HG03442 (cell line): Measurements from ENCODE around the gene MAP1B.
"Not testable (repeated sequence)": the region's sequence is repeated elsewhere in the genome, so short reads cannot be mapped to it uniquely, and the experiment has no call there.

ENCODE experiments used
- ATAC-seq: cut with Tn5 transposase; IDR thresholded peaks from one replicate; pipeline ENCODE4 v1.9.1; 2021; ENCODE audit warnings: mild to moderate bottlenecking, moderate library complexity; ENCODE audit not compliant: unreplicated experiment

MAP1B gene

GRCh38 chr5:72107131-72107900, at the start of gene MAP1B:
Gene MAP1B (plus strand): TSS chr5:72107475. CDS start chr5:72107532, 57 bp downstream.
- ATAC-seq = peak; percentile 22

DNA sequence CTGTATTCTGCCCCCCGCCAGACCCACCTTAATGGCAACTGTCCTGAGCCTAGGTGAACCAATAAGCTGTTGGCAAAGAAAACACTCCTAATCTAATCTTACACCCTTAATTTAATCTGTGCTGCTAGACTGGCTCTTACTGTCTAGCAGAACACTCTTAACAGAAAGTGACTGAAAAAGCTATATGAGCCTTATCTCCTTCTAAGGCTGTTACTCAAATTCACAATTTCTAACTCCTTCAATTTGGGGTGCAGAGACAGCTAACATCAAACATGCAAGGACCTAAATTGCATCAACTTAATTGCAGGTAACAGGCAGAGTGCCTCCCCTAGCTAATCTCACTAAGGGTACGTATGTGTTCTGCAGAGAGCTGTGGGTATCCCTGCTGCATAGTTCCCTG, 49.5 kb upstream of the MAP1B start:
- no peak for ATAC-seq

- ATAC-seq = no peak
Observed at GRCh38 chr5:72063219-72063819, 44.0 kb upstream of the MAP1B start.

- ATAC-seq = no peak
Observed at GRCh38 chr5:72064801-72065570, 42.3 kb upstream of the MAP1B start.

DNA sequence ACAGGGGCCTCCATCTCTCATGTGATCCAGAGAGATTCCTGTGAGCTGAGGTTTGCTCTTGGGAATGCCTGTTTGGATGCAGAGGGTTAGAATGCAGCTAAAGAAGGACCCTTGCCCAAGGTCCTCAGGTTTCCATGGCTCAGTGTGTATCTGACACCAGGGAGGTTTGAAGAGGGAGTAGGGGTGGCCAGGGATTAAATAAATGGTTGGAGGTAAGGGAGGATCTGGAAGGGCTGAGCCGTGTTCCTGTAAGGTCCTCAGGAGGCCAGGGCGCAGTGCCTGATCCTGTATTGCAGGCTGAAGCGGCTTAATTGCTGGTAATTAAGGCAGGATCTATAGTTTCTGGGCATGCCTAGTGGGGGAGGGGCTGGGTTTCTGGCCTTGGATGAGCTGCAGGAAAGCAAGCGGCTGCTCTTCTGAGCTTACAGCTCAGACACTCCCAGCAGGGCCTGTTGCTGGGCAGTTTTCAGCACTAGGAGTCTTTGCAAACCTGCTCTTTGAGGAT, 41.5 kb upstream of the MAP1B start:
- no peak for ATAC-seq

DNA sequence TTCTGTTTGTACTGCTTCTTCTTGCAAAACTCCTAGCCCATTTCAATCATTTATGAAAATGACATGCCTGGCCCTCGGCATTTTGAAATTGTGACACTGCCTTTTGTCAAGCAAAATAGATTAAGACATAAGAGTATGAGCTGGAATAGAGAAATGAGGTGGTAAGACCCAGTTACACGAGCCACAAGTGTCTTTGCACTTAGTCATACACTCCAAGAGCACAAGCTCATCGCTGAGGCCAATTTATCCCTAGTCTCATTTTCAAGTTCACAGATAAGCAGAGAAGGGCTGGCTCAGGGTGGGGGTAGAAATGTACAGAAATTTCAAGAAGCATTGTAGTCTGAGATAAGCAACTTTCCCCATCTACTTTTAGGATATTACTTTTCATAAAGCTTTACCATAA, 40.6 kb upstream of the MAP1B start:
- no peak for ATAC-seq

GRCh38 chr5:72067682-72068470, 39.4 kb upstream of the MAP1B start:
- no peak for ATAC-seq

DNA sequence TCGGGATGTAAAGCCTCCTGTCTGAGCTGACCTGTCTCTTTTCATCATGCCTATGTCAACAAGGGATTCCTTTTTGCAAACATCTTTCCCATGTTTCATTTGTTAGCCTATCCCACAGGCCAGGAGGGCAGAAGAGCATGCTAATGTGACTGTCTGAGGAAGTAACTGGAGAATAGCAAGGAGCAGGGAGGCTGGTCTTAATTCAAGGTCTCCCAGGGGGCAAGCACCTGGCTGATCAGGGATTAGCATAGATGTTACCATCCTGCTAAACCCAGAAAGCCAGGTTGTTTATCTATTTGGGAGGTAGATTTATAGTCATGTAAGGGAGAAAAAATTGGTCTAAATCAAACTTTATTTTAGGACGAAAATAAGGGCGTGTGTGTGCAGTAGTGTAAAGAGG, 36.7 kb upstream of the MAP1B start:
- ATAC-seq = no peak

DNA sequence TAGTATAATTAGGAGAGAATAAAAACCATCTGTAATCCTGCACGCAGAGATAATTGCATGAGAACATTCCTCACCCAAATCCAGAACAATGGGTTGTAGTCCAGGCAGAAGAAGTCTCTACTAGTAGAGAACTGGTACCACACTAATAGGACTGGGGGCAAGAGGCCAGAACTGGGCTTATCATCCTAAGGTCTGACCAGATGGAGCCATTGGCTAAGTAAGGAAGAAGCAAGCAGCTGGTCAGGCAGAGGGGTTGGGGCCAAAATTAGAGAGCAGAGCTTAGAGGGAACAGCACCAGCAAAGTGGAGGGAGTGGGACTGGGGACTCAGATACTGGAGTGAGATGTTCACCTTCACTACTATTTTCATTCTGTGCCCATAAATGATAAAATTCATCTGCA, 35.4 kb upstream of the MAP1B start:
- ATAC-seq = no peak

DNA sequence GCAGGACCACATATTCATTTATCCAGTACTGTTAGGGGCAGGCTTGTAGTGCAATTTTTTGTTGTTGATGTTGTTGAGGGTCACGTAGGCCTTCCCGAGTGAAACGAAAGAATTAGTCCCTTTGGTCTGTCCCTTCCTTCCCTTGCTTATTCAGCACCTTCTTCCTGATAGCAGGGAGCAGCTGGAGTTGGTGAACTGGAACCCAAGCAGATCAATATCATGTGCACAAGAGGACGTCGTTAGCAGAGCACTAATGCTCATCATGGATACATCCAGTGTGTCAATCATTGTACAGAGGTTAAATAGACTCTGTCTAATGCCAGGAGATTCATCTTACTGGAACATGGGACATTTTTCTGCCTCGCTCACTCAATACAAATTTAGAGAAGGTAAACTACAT, 33.0 kb upstream of the MAP1B start:
- no peak for ATAC-seq

GRCh38 chr5:72075461-72075860, 31.8 kb upstream of the MAP1B start:
- no peak for ATAC-seq

- no peak for ATAC-seq
Observed at GRCh38 chr5:72076621-72077300, 30.5 kb upstream of the MAP1B start.

DNA sequence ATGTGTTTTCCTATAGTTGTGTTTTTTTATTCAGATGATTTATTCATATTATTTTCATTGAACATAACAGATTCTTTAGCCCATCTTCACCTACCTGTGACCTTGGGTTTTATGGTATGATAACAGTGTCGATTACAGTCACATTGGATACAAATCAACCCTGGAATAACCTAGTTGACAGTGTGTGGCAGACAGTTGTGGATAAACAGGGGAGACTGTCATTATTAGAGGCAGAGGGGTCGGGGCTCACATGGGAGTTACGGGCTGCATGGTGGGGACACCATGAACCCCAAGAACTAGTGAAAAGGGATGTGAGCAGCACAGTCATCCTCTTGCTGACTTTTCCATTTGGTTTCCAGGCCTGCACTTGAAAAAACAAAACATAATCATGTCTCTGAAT, 29.9 kb upstream of the MAP1B start:
- no peak for ATAC-seq

DNA sequence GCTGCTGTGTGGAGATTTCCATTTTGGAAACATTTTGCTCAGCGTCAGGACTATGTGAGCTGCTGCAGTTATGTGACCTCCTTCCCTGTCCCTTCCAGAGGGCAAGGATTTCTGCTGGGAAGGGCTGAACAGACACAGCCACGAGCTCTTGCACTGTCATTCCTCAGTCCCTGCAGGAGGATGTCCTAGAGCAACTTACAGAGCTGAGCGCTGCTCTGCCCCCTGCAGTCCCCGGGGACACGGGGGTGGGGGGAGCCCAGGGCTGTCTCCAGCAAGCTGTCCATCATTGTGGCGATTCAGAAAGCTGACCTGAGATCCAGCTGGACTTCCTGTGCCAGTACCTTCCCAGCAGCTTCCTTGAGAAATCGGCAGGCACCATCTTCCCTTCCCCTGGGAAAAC, 28.0 kb upstream of the MAP1B start:
- ATAC-seq = no peak

- no peak for ATAC-seq
Observed at GRCh38 chr5:72082048-72082447, 25.2 kb upstream of the MAP1B start.

GRCh38 chr5:72084876-72085275, 22.4 kb upstream of the MAP1B start:
- no peak for ATAC-seq

GRCh38 chr5:72085319-72085718, 22.0 kb upstream of the MAP1B start:
- no peak for ATAC-seq

DNA sequence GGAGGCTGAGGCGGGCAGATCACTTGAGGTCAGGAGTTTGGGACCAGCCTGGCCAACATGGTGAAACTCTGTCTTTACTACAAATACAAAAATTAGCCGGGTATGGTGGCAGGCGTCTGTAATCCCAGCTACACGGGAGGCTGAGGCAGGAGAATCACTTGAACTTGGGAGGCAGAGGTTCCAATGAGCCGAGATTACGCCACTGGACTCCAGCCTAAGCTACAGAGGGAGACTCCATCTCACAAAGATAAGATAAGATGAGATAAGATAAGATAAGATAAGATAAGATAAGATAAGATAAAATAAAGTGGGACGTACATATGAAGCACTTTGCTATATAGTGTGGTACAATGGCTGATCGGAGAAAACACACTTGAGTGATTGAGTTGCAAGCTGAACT, 17.6 kb upstream of the MAP1B start:
- ATAC-seq = not testable (repeated sequence)

- no peak for ATAC-seq
Observed at GRCh38 chr5:72092074-72092473, 15.2 kb upstream of the MAP1B start.

- ATAC-seq = no peak
Observed at GRCh38 chr5:72093217-72093616, 14.1 kb upstream of the MAP1B start.
